ENCODE measurements around the gene RNF115.
"Not testable (repeated sequence)": the region's sequence is repeated elsewhere in the genome, so short reads cannot be mapped to it uniquely, and the experiment has no call there.

The RNF115 gene

DNA sequence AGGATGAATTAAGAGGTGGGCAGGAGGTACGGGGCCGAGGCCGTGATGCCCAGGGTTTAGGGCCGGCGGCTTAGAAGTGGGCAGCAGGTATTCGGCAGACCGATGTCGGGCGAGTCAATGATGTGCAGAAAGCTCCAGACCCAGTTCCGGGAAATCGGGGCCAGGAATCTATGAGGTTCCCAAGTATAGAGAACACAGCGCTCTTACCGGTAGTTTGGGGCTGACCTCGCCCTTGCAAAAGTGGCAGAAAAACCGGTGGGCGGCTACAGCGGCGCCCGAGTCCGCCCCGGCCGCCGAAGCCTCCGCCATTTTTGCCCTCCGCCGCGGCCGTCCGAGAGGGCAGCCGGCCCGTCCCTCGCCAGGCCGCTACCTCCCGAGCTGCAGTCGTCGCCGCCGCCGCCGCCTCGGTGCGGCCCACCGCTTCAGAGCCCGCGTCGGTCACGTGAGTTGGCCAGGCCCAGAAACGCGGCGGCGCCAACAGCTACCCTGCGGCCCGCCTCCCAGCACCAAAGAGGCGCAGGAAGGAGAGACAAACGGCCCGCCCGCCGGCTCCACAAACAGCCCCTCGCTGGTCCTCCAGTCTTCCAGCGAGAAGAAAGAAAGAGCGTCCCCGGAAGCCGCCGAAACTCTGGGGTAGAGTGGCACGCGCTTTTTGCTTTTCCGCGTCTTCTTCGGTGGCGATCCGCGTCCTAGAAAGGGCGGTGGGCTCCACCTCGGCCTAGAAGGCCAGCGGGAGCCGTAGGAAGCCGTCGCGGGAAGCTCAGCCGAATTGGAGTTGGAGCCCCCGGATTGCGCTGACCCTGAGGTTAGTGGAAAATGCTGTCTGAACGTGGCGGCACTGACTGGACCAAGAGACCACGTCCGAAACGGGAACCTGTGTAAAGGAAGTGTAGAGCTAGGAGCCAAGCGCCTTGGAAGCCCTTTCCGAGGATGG lies at the start of gene RNF115, which contains the start of gene POLR3C:
RNF115 (minus strand) TSS at position 531 of the 934 bp plus-strand sequence; CDS start at position 309, 222 bp downstream.
POLR3C (plus strand) TSS at position 636 of the 934 bp plus-strand sequence. CDS start 1,577 bp downstream, outside the sequence.
- peak; percentile 84 for DNase-seq

DNA sequence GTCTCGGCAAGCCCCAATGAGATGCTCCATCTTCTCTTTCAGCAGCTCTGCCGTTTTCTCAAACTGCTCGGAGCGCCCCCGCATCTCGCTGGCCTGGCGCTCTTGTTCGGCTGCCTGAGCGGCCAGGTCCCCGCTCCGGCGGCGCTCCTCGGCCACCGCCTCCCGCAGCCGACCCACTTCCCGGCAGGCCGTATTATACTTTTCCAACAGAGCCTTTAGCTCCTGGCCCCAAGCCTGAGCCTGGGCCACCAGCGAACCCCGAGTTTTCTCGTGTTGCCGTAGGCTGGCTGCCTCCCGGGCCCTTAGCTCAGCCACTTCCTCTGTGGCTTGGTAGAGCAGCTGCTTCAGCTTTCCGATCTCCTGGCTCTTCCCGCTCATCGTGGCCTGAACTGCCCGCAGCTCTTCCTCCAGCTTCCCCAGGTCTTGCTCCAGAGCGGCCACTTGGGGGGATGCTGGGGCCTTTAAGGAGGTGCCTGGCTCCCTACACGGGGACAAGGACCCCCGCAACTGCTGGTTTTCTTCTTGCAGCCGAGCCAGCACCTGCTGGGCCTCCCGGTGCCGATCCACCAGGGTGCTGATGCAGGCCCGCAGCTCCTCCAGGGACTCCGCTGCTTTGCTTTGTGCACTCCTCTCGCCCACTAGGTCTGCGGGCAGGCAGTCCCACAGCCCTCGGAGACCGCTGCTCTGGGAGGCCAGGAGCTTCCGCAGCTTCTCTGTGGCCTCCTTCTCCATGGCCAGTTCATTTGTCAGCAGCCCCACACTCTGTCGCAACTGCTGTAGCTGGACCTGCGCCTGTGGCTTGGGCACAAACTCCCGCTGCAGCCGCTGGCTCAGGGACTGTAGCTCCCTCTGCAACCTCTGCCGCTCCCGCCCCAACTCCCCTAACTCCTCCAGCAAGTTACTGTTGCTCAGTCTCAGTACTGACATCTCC lies 48.4 kb upstream of the RNF115 start:
- DNase-seq, result peak; percentile 31

GRCh38 chr1:145868232-145868631 lies 44.3 kb upstream of the RNF115 start:
- no peak for DNase-seq

DNA sequence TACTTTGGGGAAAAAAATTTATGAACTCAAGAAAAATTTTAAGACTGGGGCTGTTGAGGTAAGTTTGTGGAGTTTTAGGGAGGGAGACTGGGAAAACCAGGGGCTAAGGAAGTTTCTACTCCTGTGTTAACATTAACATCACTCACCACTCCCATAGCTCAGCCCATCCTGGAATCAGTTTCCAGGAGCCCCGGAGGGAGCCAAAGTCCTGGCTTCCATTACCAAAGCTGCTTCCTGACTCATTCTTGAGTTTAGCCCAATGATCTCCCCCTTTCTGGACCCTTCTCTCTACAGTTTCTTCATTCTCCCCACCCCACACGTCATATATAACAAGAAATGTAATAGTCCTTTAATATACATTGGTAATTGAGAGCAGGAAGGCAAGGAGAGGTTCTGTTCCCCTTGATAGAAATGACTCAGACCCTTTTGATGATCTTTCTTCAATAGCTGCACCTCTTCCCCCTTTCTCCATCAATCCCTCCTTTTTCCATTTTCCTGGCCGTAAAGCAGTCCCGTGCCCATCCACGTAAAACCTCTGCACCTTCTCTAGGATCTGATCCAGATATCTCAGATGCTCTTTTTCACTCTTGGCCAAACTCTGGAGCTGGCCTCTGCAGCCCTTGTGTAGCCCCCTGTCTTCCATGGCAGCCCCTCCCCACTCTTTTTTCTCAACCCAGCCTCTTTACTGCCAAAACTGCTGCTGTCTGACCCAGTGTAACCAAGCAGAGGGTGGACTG lies 39.6 kb upstream of the RNF115 start:
- DNase-seq, result no peak

DNA sequence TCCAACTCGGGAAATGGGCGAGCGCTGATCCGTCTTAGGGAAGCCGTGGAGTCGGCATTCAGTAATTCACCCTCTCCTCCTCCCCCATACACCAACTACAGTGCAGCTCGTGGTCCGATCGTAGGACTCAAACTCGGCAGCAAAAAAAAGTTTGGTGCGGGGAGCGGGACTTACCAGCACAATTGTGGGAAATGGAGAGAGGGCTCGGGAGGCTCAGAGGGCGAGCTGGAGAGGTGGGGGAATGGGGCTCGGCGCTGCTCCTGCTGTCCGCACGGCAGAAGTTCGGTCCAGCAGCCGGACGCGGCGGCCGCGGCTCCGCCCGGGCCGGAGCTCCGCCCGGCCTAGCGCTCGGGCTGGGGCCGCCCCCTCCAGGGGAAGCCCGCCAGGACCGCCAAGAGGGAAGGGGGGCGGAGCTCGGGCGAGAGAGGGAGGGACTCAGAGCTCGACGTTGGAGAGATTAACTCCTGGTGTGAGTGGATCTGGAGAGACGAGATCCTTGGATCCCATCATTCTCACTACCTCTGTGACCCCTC lies 35.7 kb upstream of the RNF115 start:
- DNase-seq, result peak; percentile 67

DNA sequence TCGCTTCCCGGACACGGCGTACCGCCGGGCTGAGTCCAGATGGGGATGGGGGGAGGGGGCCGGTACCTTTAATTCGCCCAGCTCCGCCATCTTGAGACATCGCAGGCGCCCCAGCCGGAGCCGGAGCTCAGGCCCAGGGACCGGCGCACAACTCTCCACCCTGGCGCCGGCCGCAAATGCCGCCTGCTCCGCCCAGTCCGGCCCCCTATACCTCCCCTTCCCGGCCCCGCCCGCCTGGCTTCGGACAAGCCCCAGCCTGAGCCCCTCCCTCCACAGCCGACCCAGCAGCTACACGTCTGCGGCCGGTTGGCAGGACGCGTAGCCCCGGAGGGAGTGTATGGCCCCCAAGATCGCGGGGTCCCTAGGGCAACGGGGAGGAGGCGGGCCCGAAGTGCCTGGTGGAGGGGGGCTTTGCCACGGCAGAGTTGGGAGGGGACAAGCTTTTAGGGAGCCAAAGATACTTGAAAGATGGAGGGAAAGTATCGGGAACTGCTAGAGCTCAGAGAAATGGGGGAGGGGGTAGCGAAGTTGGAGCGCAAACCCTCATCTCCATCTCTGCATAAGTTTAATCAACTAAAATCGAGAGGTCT lies 35.1 kb upstream of the RNF115 start, which contains the start of gene PIAS3:
PIAS3 (minus strand) TSS at position 181 of the 590 bp plus-strand sequence; CDS start at position 90, 91 bp downstream.
- DNase-seq, result peak; percentile 75

GRCh38 chr1:145858238-145858900 lies 34.5 kb upstream of the RNF115 start:
- peak; percentile 34 for DNase-seq

DNA sequence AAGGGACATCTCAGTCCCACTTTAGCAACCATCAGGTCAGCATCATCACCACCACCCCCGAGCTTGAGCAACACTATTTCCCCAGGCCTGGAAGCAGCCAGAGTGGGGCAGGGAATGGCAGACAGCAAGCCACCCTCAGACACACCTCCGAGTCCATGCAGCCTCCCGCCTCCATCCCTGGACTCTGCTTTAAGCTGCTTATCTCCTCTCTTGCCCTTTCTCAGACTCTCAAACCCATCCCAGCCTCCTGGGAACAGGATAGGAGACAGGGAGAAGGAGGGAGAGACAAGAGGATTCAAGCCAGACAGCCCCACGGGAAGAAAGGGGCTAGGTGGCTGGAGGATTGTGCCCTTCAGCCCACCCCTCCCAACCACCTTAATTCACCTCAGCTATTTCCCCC lies 33.3 kb upstream of the RNF115 start:
- DNase-seq, result no peak

DNA sequence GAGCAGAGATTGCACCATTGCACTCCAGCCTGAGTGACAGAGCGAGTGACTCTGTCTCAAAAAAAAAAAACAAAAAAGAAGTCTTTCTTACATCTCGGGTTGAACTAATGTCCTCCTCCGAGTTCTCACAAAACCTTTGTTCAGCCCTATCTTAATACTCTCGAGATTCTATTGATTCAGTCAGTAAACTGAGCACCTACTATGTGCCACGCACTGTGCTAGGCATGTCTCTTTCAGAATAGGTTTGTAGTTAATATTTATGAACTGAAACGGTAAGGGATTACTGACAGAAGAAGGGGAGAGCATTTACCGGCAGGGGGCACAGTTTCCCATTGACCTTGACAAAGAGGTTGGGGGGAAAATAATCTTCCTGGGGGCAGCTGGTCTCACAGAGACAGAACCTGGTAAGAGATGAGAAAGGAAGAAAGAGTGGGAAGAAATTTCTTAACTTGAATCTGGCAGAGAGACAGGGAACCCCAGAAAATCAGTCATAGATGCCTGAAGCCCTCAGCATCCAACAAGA lies 31.6 kb upstream of the RNF115 start:
- no peak for DNase-seq

GRCh38 chr1:145849356-145850160 lies 25.7 kb upstream of the RNF115 start:
- DNase-seq, result no peak

DNA sequence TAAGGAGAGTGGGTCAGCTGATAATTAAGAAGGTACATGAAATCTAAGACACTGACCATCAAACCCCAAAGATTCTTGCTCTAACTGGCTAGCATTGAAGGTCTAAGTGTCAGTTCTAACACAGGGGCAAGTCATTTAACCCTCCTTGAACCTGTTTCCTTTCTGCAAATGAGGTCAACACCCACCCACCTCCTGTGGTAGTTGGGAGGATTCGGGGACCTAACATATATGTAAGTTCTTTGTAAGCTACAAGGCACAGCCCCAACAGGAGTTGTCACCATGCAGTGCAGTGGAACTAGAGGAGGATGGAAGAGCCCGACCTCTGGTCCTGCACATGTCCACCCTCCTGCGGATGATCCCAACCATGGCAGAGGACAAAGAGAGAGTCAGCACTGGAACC lies 23.9 kb upstream of the RNF115 start:
- no peak for DNase-seq

DNA sequence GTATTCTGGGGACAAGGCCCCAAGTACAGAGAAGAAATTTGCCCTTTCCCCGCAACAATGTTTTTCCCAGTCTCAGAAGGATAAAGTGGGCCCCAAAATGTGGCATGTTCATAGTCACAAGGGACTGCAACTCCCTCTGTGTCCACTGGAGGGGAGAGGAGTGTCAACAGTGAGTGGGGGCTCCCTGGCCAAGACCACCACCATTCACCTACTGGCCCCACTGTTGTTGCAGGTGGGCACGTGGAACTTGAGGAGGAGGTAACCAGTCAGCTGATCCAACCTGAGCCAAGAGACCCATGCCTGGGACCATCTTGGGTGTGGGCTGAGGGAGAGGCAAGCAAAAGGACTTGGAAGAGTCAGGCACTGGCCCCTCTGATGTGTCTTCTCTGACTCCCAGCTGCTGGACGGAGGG lies 22.3 kb upstream of the RNF115 start:
- no peak for DNase-seq

GRCh38 chr1:145845514-145846161 lies 21.7 kb upstream of the RNF115 start, which contains the start of gene NUDT17:
TSS of gene NUDT17 (plus strand) at chr1:145845630. CDS start at chr1:145845641, 11 bp downstream.
- peak; percentile 66 for DNase-seq

GRCh38 chr1:145845144-145845513 lies 21.2 kb upstream of the RNF115 start:
- DNase-seq, result no peak

GRCh38 chr1:145843031-145843430 lies 19.1 kb upstream of the RNF115 start:
- no peak for DNase-seq

DNA sequence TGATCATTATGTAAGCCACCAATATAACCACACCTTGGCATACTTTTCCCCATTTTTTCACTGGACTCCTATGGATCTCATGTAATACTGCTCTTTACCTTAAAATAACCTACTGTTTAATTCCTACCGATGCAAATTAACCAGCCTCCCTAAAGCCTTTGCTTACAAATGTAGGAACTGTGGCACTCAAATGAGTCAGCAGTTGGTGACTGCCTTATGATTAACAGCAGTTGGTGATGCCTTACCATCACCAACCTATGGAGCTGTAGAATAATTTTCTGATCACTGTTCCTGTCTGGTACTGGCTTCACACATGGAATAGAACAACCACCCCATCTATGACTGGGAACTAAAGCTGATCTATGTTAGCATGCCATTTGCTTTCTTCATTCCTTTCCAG lies 13.8 kb upstream of the RNF115 start:
- DNase-seq, result no peak

DNA sequence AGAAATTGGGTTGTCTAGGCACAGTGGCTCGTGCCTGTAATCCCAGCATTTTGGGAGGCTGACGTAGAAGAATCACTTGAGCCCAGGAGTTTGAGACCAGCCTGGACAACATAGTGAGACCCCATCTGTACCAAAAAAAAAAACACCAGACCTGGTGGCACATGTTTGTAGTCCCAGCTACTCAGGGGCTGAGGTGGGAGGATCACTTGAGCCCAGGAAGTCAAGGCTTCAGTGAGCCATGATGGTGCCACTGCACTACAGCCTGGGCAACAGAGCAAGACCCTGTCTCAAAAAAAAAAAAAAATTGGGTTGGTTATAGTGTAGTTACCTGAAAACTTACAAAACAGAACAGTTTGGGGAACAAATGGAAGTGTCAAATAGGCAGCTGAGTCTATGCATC lies 6.9 kb upstream of the RNF115 start:
- DNase-seq, result not testable (repeated sequence)

- DNase-seq, result no peak
These were observed 4.6 kb upstream of the RNF115 start for GRCh38 chr1:145828367-145829026.

- no peak for DNase-seq
These were observed 4.1 kb upstream of the RNF115 start for GRCh38 chr1:145827966-145828365.
